HG03025 (cell line): ENCODE measurements around the gene PIGM.

Source experiments
- ATAC-seq: cut with Tn5 transposase; IDR thresholded peaks from one replicate; pipeline ENCODE4 v1.9.1; 2021; ENCODE audit warnings: mild to moderate bottlenecking, moderate library complexity; ENCODE audit not compliant: unreplicated experiment, low FRiP score

The PIGM gene

GRCh38 chr1:160031365-160032164 lies at the start of gene PIGM:
TSS of gene PIGM (minus strand) at chr1:160031990. CDS start at chr1:160031739, 251 bp downstream.
- peak; percentile 97 for ATAC-seq

DNA sequence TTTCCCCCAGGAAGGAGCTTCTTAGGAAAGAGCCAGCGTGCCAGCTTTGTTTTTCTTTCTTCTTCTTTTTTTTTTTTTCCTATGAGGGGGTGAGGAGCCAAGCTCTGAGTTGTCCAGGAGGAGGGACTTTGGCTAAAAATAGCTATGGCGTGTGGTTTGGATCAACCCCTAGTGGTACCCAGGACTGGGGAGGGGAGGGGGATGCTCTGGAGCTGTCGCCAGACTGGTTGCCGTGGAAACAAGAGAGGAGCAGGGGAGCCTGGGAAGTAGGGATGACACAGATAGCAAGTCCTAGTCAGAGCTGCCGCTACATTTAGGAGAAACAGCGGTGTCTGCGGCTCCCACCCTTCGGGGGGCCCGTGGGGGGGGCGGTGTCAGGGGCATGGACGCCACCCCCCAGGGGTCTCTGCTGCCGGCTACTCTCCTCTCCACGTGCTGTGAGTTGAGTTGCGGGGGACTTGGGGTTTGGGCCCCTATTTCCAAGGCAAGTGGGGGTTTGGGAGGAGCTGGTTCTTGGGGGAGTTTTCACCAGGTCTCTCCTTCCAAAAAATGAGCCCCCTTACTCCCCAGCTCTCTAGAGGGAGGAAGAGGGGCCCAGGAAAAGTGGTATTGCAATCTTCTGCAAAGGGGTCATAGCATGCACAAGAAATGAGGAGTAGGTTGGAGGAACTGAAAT lies 49.6 kb upstream of the PIGM start, which contains the start of gene KCNJ9:
Gene KCNJ9, plus strand, starts transcription at position 278 of the 676 bp plus-strand sequence. CDS start 2,493 bp downstream, outside the sequence.
- no peak for ATAC-seq

DNA sequence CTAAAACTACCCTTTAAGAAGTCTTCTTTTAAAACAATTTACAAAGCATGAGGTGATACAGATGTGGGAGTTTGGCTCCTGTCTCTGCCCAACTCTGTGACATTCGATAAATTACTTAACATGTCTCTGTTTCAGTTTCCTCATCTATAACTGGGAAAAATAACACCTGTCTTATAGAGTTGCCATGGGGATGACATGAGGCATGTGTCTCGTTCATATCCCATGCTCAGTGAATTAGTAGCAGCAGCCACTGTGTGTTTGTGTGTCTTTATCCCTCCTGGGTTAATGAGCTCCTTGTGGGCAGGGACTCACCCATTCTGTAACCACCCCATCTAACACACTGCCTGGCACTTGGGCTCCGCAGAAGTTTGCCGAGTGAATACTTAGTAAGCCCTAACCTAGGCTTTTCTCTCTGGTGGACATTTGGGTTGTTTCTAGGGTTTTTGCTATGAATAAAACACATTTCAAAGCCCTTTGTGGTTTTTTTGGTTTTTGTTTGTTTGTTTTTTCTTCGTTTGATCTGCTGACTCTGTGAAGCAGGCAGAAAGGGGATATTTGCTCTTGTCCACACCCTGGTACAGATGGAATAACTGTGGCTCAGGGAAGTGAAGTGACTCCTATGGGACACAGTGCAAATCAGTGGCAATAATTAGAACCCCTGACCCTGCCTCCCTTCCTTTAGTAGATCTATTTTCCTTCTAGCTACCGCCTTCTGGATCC lies 48.8 kb upstream of the PIGM start:
- no peak for ATAC-seq

GRCh38 chr1:160079448-160079847 lies 47.7 kb upstream of the PIGM start:
- ATAC-seq: no peak

DNA sequence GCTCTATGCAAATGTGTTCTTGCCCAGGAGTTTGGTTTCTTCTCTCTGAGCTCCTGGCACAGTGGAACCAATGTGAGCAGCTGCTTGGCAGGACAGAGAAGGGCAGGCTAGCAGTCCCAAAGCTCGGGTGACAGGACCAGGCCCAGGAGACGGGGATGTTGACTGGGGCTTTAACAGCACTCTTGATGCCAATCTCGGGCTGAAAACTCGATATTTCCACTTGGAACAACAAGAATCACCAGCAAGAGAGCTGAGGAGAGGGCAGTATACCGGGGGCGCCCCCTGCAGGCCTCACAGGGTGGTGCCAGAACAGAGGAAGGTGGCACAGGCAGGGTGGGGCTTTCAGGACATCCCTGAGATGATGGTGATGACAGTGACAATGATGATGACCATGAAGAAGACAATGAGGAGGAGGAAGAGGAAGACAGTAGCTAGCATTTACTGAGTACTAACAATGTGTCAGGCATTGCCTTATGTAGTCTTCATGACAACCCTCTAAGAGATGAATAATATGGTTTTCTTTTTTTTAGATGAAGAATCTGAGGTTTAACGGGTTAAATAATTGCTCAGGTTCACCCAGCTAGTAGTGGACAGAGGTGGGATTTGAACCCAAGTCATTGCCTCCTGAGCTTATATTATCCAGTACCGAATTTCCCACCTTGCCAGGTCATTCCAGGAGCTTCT lies 46.9 kb upstream of the PIGM start:
- ATAC-seq: no peak

DNA sequence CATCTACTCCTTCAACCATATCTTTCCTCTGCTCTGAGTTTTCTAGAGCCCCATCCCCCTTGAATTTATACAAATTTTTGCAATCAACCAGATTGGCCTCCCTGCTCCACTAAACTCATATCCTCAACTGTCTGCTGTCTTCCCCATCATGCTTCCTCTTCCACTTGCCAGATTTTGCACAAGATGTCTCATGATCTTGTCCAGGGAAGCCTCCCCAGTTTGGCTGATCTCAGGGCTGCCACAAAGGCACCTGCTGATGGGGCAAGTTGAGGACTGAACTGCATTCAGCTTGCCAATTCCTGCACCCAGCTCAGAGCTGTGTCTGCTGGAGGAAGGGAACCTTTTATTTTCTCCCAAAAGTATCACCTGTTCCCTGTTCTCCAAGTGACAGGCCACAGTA lies 45.7 kb upstream of the PIGM start:
- no peak for ATAC-seq

DNA sequence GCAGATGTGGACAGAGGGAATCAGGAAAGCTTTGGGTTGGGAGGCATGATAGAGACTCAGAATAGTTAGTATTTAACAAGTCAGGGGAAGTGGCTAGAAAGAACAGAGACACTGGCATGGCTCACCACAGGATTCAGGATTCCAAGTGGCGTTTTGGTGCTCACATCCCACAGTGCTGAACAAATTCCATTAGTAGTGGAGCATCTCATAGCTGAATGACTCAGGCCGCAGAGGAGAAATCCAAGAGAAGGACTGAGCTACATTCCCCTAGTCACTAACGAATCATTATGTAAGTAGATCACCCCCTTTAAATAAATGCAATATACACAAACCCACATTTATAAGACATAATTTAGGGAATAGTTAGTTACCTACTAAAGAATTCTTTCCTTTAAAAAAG lies 44.5 kb upstream of the PIGM start:
- no peak for ATAC-seq

DNA sequence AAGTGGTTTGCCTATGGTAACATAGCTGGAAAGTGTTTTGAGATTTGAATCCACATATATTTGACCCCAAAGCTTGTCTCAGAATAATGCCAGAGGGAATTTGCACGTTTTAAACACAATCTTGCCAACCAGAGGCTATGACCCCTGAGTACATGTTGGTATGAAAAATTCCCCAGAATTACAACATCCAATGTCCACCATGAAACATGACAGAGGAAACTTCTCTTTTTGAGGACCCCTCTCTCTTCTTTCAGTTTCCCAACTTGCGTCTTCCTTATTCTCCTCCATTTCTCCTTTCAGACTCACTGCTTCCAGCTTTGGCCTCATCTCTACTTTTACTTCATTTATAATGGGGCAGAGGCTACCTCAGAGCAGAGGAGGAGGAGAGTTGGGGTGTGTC lies 44.0 kb upstream of the PIGM start:
- ATAC-seq: no peak

DNA sequence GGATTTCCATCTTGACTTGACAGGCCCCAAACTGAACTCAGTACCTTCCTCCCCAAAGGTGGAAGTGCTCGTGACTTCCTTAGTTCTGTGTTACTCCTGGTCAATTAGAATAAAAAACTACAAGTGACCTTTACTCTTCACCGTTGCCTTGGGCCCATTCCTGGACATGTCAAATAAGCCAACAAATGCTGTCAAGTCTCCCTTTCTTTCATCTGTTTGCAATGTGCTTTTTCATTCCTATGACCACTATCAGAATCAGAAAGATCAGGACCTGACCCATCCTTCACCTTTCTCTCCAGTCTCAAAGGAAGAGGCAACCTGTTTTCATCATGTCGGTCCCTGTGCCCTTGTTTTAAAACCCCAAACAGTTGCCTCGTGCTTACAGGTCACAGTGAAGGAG lies 43.1 kb upstream of the PIGM start:
- no peak for ATAC-seq

GRCh38 chr1:160071289-160071688 lies 39.5 kb upstream of the PIGM start:
- ATAC-seq: no peak

- no peak for ATAC-seq
These were observed 38.7 kb upstream of the PIGM start for GRCh38 chr1:160070243-160071163.

- no peak for ATAC-seq
These were observed 37.9 kb upstream of the PIGM start, which contains the start of gene KCNJ10 for GRCh38 chr1:160069460-160070231. TSS of gene KCNJ10 (minus strand) at chr1:160070160. CDS start at chr1:160042532, 27,628 bp downstream.

DNA sequence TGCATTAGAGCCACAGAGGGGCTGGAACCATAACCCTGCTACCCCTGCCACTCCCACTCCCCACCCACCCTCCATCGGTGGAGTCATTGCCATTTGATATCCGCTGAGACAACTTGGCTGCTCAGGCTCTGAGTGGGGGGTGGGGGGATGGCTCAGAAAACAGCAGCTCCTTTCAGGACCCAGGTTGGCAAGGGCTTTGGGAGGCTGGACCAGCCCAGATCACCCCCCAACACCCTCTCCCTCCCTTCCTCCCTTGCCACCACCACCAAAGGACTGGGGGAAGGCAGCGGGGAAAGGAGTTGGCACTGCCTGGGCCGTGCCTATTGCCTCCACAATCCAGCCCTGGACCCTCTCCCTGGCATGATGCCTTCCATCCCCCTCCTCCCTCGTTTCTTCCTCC lies 36.4 kb upstream of the PIGM start:
- ATAC-seq: no peak

GRCh38 chr1:160066829-160067745 lies 35.3 kb upstream of the PIGM start:
- no peak for ATAC-seq

DNA sequence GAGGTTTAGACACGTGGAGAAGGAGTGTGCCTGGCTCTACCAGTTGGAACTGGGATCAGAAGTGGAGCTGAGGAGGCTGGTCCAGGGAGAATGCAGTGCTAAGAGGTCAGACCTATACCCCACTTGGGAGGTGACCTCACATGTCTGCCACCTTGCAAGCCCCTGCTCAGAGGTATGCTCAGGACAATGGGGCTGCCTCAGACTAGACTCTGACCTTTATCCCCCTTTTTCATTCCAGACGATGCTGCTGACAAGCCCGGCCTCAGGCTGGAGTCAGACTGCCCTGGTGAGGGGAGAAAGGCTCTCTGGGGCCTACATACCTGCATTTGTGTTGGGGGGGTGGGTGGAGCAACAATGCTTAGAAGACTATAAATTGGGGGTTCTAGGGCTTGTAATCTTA lies 33.0 kb upstream of the PIGM start:
- no peak for ATAC-seq

DNA sequence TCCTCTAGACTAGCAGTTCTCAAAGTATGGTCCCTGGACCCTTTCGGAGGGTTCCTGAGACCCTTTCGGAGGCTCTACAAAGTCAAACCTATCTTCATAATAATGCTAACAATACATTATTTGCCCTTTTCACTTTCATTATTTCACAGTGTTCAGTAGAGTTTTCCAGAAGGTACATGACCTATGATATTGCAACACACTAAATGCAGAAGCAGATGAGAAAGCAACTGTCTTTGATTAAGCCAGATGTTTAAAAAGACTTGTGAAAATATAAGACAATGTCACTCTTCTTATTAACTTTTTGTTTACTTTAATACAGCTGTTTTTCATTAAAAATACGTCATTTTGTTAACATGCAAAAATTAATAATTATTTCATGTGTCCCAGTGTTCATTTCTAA lies 32.4 kb upstream of the PIGM start:
- no peak for ATAC-seq

GRCh38 chr1:160063176-160063575 lies 31.4 kb upstream of the PIGM start:
- ATAC-seq: no peak

- ATAC-seq: no peak
These were observed 30.4 kb upstream of the PIGM start for GRCh38 chr1:160062230-160062532.
